HG02571 (cell line): Measurements from ENCODE around the gene MAP4K3.
"Not testable (repeated sequence)": the region's sequence is repeated elsewhere in the genome, so short reads cannot be mapped to it uniquely, and the experiment has no call there.

ENCODE experiments used
- ATAC-seq: cut with Tn5 transposase; IDR thresholded peaks from one replicate; pipeline ENCODE4 v1.9.1; 2021; ENCODE audit warnings: mild to moderate bottlenecking, moderate library complexity; ENCODE audit not compliant: unreplicated experiment

The MAP4K3 gene

GRCh38 chr2:39247512-39248043, 189.5 kb downstream of the MAP4K3 start:
- ATAC-seq = no peak

- ATAC-seq = no peak
Measured at GRCh38 chr2:39246382-39246980, 190.6 kb downstream of the MAP4K3 start.

GRCh38 chr2:39244963-39245625, 192.0 kb downstream of the MAP4K3 start:
- not testable (repeated sequence) for ATAC-seq

- not testable (repeated sequence) for ATAC-seq
Measured at GRCh38 chr2:39244241-39244862, 192.7 kb downstream of the MAP4K3 start.

GRCh38 chr2:39243469-39244123, 193.5 kb downstream of the MAP4K3 start, which contains the start of gene CDKL4:
Gene CDKL4 (minus strand): TSS chr2:39243970.
- ATAC-seq = no peak

- no peak for ATAC-seq
Measured at GRCh38 chr2:39241588-39241987, 195.5 kb downstream of the MAP4K3 start.

GRCh38 chr2:39240758-39241157, 196.3 kb downstream of the MAP4K3 start:
- ATAC-seq = no peak

- no peak for ATAC-seq
Measured at GRCh38 chr2:39234754-39235153, 202.3 kb downstream of the MAP4K3 start.

GRCh38 chr2:39232141-39232540, 204.9 kb downstream of the MAP4K3 start:
- no peak for ATAC-seq

GRCh38 chr2:39228413-39229209, 208.5 kb downstream of the MAP4K3 start:
- no peak for ATAC-seq

- peak; percentile 63 for ATAC-seq
Measured at GRCh38 chr2:39227628-39228412, 209.3 kb downstream of the MAP4K3 start.

- ATAC-seq = no peak
Measured at GRCh38 chr2:39225567-39225966, 211.5 kb downstream of the MAP4K3 start.

- ATAC-seq = no peak
Measured at GRCh38 chr2:39223909-39224308, 213.2 kb downstream of the MAP4K3 start.

- ATAC-seq = no peak
Measured at GRCh38 chr2:39221459-39221858, 215.6 kb downstream of the MAP4K3 start.

GRCh38 chr2:39220136-39220535, 216.9 kb downstream of the MAP4K3 start:
- ATAC-seq = no peak

- ATAC-seq = no peak
Measured at GRCh38 chr2:39218391-39218790, 218.7 kb downstream of the MAP4K3 start.

- ATAC-seq = no peak
Measured at GRCh38 chr2:39217192-39217550, 219.9 kb downstream of the MAP4K3 start.

- ATAC-seq = no peak
Measured at GRCh38 chr2:39216346-39217191, 220.5 kb downstream of the MAP4K3 start.

- no peak for ATAC-seq
Measured at GRCh38 chr2:39215545-39215944, 221.5 kb downstream of the MAP4K3 start.
